Glomerular visceral epithelial cell (primary cell): ENCODE results near the gene PACSIN2.

Source experiments
- DNase-seq: peaks from one replicate; pipeline ENCODE4 v3.0.0-alpha.2; 2016; ENCODE audit errors: extremely low spot score

The PACSIN2 gene

DNA sequence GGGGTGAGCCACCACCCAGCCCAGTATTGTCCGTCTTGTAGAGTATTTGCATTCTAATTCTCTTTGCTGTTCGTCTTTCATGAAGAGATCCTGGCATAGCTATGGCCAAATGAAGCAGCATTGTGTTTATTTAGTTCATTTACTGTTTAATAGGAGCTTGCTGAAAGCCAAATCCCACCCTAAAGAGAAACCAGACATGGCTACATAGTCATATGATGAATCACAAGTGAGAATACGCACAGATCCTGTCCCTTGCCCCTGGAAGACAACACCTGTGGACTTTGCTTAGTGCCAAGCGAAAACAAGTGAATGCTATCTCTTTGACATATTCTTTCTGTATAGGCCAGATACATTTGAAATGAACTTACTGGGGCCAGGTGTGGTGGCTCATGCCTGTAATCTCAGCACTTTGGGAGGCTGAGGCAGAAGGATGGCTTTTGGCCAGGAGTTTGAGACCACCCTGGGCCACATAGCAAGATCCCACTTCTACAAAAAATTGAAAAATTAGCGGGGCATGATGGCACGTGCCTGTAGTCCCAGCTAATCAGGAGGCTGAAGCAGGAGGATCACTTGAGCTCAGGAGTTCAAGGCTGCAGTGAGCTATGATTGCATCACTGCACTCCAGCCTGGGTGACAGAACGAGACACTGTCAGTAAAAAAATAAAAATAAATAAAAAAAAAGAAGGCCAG, 152.8 kb downstream of the PACSIN2 start:
- peak; percentile 56 for DNase-seq

- DNase-seq: no peak
These were observed 154.0 kb downstream of the PACSIN2 start for GRCh38 chr22:42860968-42861367.

DNA sequence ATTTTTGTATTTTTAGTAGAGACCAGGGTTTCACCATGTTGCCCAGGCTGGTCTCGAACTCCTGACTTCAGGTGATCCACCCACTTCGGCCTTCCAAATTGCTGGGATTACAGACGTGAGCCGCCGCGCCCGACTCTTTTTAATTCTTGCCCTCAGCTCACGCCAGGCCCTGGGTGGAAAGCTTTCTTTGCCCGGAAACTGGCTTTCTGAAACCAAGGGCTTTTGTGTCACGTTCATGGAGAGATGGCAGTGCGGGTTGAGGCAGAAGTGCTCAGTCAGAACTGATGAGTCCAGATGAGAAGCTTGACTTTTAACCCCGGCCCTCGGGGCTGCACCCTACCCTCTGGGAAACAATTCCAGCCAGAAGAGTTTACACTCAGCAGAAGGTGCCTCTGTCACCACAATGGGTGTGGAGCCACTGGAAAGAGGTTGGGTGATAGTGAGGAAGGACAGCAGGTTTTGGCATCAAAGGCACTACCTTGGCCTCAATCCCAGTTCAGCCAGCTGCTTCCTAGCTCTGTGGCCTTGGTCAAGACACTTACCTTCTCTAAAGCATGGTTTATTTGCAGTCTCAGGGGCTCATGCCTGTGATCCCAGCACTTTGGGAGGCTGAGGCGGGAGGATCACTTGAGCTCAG, 157.0 kb downstream of the PACSIN2 start:
- no peak for DNase-seq

- peak; percentile 90 for DNase-seq
These were observed 157.9 kb downstream of the PACSIN2 start, which contains the start of gene ARFGAP3 for GRCh38 chr22:42856865-42857704. TSS of gene ARFGAP3 (minus strand) at chr22:42857273. CDS start at chr22:42857182, 91 bp downstream.

DNA sequence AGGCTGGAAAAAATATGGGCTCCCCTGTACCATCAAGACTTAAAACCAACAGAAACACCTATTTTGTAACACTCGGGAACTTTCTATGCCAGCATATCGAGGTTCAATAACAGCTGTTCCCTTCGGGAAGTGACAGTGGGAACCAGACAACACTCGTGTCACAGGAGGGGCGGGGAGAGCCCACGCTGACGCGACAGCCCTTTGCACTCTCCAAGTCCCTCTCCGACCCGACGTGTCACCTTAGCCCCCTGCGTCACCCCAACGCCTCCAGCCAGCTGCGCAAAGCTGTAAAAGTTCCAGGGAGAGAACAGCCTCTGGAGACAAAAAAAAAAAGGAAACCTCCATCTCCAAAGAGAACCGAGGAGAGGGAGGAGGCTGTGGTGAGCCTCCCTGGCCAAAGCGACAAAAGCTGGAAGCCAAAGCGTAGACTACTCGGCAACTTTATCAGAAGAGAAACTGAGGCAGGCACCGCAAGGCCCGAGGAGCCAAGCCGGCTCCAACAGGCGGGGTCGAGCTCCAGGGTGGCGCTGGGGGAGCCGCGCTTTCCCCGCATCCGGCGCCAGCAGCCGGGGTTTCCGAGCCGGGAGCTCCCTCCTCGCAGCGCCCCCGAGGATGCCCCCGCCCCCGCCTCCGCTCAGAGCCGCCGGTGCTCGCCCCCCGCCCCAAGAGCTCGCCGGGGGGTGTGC, 158.6 kb downstream of the PACSIN2 start:
- no peak for DNase-seq

DNA sequence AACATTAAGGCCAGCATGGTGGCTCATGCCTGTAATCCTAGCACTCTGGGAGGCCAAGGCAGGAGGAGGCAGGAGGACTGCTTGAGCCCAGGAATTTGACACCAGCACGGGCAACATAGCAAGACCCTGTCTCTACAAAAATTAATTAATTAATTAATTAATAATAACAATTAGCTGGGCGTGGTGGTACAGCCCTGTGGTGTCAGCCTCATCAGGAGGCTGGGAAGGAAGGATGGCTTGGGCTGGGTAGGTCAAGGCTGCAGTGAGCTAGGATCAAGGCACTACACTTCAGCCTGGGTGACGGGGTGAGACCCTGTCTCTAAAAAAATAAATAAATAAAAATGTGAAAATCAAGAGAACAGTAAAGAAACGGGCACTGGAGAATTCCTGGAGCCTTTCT, 159.2 kb downstream of the PACSIN2 start:
- DNase-seq: no peak

DNA sequence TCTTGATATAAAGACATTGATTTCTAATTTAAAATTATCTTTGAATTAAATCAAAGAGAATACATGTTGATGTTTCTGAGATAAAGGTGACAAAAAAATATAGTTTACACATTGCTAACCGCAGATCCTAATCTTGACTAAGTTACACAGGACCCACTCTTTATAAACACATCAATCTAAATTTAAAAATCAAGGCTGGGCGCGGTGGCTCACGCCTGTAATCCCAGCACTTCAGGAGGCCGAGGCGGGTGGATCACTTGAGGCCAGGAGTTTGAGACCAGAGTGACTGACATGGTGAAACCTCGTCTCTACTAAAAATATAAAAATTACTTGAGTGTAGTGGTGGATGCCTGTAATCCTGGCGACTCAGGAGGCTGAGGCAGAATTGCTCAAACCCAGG, 159.7 kb downstream of the PACSIN2 start:
- DNase-seq: no peak

DNA sequence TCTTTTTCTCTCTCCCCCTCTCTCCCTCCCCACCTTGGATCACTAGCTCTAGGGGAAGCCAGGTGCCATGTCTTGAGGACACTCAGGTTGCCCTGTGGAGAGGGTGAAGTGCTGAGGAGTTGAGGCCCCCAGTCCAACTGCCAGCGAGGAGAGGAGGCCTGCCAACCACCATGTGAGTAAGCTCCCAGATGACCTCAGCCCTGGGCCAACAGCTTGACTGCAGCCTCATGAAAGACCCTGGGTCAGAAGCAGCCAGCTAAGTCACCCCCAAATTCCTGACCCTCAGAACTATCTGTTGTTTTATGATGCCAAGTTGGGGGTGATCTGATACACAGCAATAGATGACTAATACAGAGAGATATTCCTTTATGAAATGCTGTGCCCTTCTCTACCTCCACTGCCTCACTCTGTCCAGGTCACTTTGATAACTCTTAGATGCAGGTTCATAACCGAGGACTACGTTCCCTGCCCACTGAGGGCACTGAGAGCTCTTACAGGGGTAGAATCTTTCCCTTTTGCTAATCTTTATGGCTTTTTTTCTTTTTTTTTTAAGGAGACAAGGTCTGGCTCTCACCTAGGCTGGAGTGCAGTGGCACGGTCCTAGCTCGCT, 165.9 kb downstream of the PACSIN2 start:
- DNase-seq: no peak

- no peak for DNase-seq
These were observed 167.8 kb downstream of the PACSIN2 start for GRCh38 chr22:42847110-42847509.

DNA sequence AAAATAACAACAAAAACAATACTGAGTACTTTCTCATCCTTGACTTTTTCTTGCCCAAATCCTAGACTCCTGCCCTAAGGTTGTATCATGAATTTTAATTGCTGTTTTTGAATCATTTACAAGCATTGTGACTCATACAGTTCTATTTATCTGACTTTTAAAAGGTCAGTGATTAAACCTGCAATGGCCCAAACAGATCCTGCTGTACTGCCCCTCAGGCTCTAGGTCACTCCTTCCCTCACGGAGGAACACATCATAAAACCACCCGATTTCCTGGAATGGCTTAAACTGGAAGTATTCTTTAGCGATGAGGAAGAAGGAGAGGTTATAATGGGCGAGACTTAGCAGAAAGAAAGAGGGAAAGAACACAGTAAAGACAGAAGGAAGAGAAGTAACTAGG, 170.2 kb downstream of the PACSIN2 start:
- no peak for DNase-seq

GRCh38 chr22:42842658-42843370, 172.1 kb downstream of the PACSIN2 start:
- DNase-seq: no peak

GRCh38 chr22:42841444-42841843, 173.5 kb downstream of the PACSIN2 start:
- peak; percentile 35 for DNase-seq

DNA sequence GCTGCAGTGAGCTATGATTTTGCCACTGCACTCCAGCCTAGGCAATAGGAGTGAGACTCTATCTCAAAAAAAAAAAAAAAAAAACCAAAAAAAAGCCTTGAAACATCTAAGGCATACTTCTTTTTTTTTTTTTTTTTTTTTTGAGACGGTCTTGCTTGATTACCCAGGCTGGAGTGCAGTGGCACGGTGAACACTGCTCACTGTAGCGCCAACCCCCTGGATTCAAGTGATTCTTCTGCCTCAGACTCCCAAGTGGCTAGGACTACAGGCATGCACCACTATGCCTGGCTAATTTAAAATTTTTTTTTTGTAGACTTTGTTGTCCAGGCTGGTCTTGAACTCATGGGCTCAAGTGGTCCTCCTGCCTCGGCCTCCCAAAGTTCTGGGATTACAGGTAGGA, 177.4 kb downstream of the PACSIN2 start:
- DNase-seq: no peak

DNA sequence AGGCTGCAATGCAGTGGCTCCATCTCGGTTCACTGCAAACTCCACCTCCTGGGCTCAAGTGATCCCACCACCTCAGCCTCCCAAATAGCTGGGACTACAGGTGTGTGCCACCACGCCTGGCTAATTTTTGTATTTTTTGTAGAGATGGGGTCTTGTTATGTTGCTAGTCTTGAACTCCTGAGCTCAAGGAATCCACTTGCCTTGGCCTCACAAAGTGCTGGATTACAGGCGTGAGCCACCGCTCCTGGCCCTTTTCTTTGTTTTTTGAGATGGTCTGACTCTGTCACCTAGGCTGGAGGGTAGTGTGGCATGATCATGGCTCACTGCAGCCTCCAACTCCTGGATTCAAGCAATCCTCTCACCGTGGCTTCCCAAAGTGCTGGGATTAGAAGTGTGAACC, 178.9 kb downstream of the PACSIN2 start:
- DNase-seq: no peak

GRCh38 chr22:42834177-42834949, 180.6 kb downstream of the PACSIN2 start:
- DNase-seq: no peak

- no peak for DNase-seq
These were observed 181.8 kb downstream of the PACSIN2 start for GRCh38 chr22:42833104-42833503.

GRCh38 chr22:42831712-42832111, 183.2 kb downstream of the PACSIN2 start:
- no peak for DNase-seq

DNA sequence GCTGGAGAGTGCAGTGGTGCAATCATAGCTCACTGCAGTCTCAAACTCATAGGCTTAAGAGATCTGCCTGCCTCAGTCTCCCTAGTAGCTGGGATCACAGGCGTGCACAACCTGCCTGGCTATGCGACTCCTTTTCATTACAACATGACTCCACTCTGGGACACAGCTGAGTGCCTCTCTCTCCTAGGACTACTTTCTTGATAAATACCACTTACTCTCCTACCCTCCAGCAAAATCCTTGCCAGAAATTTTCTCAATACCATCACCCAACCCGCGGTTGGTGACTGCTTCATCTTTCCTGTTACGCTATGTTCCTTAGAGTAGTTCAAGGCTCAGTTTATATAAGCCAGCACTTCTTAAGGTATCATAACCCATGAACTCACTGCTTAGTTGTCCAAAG, 184.8 kb downstream of the PACSIN2 start:
- no peak for DNase-seq

- no peak for DNase-seq
These were observed 185.6 kb downstream of the PACSIN2 start for GRCh38 chr22:42829302-42829701.

DNA sequence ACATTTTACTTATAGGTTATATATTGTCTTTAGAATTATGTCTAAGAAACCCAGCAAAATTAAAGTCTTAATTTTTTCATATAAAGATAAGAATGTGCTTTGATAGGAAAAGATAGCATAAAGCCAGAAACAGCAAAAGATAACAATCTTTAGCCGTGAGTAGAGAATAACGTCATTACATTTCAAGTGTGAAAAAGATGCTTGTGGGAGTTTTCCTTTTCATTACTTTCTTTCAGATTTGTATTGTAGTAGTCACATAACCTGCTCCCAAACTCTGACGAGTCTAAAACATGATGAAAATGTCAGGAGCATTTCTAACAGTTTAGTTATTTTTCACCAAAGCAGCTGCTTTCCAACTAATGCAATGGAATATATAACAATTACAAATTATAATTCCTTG, 189.2 kb downstream of the PACSIN2 start:
- DNase-seq: no peak
